ENCODE results near the gene CUX1.

The CUX1 gene

GRCh38 chr7:102165136-102165535 is 347.7 kb downstream of the CUX1 start:
- Histone ChIP-seq H3K27ac (no peak overlapping the region), H3K4me1 (ENCODE audit: control insufficient read depth in 1 of 2, insufficient read depth in 1 of 2, low read depth in 1 of 2, low read length in 1 of 2) (no peaks in the 10 kb centered on the region), H3K9me3 (no peaks in the 10 kb centered on the region), H3K27me3 (no peaks in the 10 kb centered on the region), H3K36me3 (peaks cover 63% of the 10 kb centered on the region), H3K4me3 (ENCODE audit: low read depth in 1 of 2, low read length in 1 of 2) (no peak overlapping the region)
- TF ChIP-seq, protein P1, sequence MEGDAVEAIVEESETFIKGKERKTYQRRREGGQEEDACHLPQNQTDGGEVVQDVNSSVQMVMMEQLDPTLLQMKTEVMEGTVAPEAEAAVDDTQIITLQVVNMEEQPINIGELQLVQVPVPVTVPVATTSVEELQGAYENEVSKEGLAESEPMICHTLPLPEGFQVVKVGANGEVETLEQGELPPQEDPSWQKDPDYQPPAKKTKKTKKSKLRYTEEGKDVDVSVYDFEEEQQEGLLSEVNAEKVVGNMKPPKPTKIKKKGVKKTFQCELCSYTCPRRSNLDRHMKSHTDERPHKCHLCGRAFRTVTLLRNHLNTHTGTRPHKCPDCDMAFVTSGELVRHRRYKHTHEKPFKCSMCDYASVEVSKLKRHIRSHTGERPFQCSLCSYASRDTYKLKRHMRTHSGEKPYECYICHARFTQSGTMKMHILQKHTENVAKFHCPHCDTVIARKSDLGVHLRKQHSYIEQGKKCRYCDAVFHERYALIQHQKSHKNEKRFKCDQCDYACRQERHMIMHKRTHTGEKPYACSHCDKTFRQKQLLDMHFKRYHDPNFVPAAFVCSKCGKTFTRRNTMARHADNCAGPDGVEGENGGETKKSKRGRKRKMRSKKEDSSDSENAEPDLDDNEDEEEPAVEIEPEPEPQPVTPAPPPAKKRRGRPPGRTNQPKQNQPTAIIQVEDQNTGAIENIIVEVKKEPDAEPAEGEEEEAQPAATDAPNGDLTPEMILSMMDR (IDR thresholded peaks at IDR 0.05), result no peak

GRCh38 chr7:102167254-102167653 is 349.8 kb downstream of the CUX1 start:
- Histone ChIP-seq H3K4me3 (ENCODE audit: low read depth in 1 of 2, low read length in 1 of 2) (no peak overlapping the region), H3K36me3 (peaks cover 80% of the 10 kb centered on the region), H3K9me3 (no peaks in the 10 kb centered on the region), H3K4me1 (ENCODE audit: control insufficient read depth in 1 of 2, insufficient read depth in 1 of 2, low read depth in 1 of 2, low read length in 1 of 2) (no peaks in the 10 kb centered on the region), H3K27me3 (no peaks in the 10 kb centered on the region), H3K27ac (no peak overlapping the region)
- TF ChIP-seq, protein P1 (IDR thresholded peaks at IDR 0.05), result no peak

DNA sequence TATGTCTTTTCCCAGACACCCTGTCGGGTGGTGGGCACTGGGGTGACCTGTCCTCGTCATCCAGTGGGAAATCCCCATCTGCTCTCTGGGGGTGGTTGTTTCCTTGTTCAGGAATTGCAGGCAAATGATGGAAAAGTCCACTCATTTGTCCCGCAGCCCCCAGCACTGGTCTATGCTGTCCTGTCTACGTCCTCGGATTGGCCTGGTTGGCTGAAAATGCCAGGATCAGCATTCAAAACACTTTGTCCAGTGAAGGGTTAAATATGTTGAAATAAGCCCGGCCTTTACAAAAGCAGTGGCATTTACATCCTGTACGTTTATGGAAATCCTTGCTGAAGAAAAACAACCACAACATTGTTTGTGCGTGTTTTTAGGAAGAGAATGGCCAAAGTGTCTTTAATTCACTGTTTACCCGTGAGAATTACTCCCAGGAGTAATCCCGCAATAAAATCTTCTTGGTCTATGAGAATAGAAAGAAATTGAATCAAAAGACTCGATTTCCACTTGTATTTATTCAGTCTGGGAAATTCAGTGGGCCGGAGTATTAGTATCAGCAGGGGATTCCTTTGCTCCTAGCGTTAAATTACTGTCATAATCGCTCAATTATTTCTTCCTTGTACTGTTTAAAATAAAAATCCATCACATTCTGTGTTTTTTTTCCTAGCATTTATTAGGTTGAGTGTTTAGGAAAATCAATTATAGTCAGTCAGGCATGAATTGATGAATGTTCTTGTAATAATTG is 352.4 kb downstream of the CUX1 start:
- H3K9me3 ChIP-seq, result no peaks in the 10 kb centered on the region
- no peak overlapping the region for H3K4me3 ChIP-seq (ENCODE audit: low read depth in 1 of 2, low read length in 1 of 2)
- no peak overlapping the region for H3K27ac ChIP-seq

GRCh38 chr7:102170393-102170970 is 353.1 kb downstream of the CUX1 start:
- Histone ChIP-seq H3K27ac (no peak overlapping the region), H3K36me3 (peaks cover 86% of the 10 kb centered on the region), H3K4me3 (ENCODE audit: low read depth in 1 of 2, low read length in 1 of 2) (no peak overlapping the region), H3K4me1 (ENCODE audit: control insufficient read depth in 1 of 2, insufficient read depth in 1 of 2, low read depth in 1 of 2, low read length in 1 of 2) (no peaks in the 10 kb centered on the region), H3K27me3 (no peaks in the 10 kb centered on the region), H3K9me3 (no peaks in the 10 kb centered on the region)
- TF ChIP-seq, protein P1 (IDR thresholded peaks at IDR 0.05), result no peak

More for the DNA sequence above, 352.4 kb downstream of the CUX1 start:
- TF ChIP-seq, protein P1 (IDR thresholded peaks at IDR 0.05), result no peak
- Histone ChIP-seq H3K4me1 (ENCODE audit: control insufficient read depth in 1 of 2, insufficient read depth in 1 of 2, low read depth in 1 of 2, low read length in 1 of 2) (no peaks in the 10 kb centered on the region), H3K27me3 (no peaks in the 10 kb centered on the region), H3K36me3 (peaks cover 82% of the 10 kb centered on the region)

DNA sequence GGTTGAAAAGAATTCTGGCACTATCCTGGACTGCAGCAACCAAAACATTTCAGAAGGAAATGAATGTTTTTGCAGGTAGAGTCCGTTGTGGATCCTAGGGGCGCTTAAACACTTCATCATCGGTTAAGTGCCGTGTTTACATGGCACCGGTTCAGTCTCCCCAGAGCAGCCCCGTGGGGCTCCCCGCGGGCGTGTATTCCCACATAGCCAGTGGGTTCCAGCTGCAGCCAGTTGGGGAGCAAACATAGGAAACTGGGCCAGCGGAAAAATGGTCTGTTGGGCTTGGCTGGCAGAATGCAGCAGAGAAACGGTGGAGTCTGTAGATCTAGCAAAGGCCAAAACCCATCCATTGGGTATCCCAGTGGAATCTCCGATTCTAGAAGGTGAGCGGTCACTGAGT is 356.2 kb downstream of the CUX1 start:
- H3K36me3 ChIP-seq, result peaks cover 85% of the 10 kb centered on the region
- no peak overlapping the region for H3K4me3 ChIP-seq (ENCODE audit: low read depth in 1 of 2, low read length in 1 of 2)
- H3K27me3 ChIP-seq, result no peaks in the 10 kb centered on the region
- no peaks in the 10 kb centered on the region for H3K9me3 ChIP-seq
- TF ChIP-seq, protein P1 (IDR thresholded peaks at IDR 0.05), result no peak
- H3K27ac ChIP-seq, result no peak overlapping the region
- H3K4me1 ChIP-seq (ENCODE audit: control insufficient read depth in 1 of 2, insufficient read depth in 1 of 2, low read depth in 1 of 2, low read length in 1 of 2), result no peaks in the 10 kb centered on the region

Measured in neutrophil (primary cell).